Gastrocnemius medialis (tissue), 4 donors: Measurements from ENCODE around the gene UBR7.
A peak's percentile ranks its signal among the peaks of the same experiment; 100 is the strongest.

Source experiments
- CTCF ChIP-seq, 5 experiments: fragments of 450-650 bp in 3 of 5; fragments of 200-600 bp in 2 of 5; sonication (generic) in 2 of 5; IDR thresholded peaks in 4 of 5; conservative IDR thresholded peaks in 1 of 5; 1 replicate in 4 of 5; 2 replicates in 1 of 5; pipeline ENCODE4 v1.5.1; 2016 to 2019; ENCODE audit warnings: antibody characterized with exemption in 5 of 5, mild to moderate bottlenecking in 3 of 5, moderate library complexity in 3 of 5
- POLR2A ChIP-seq, 2 donors: fragments of 450-650 bp; IDR thresholded peaks; one replicate each; pipeline ENCODE4 v1.6.1; 2017; ENCODE audit warnings: antibody characterized with exemption in 2 of 2, mild to moderate bottlenecking in 2 of 2, moderate library complexity in 2 of 2

GRCh38 chr14:93219103-93219726 lies 12.2 kb downstream of the UBR7 start:
- peak in 3 of 5 experiments; percentile 21 to 58 (median 48) for TF ChIP-seq CTCF (IDR thresholded peaks at IDR 0.05 in 4 of 5, conservative IDR thresholded peaks at IDR 0.05 in 1 of 5)
- TF ChIP-seq POLR2A (IDR thresholded peaks at IDR 0.05): no peak
